GM23248 (cell line): ENCODE data around the gene MTERF4.

Source experiments
- EZH2 ChIP-seq: fragments of 200-600 bp; sonication (generic); IDR thresholded peaks from 2 replicates; pipeline ENCODE4 v1.6.1; 2018; ENCODE audit warnings: antibody characterized with exemption, mild to moderate bottlenecking; ENCODE audit not compliant: insufficient read depth, poor library complexity, severe bottlenecking
- EZH2phosphoT487 ChIP-seq: fragments of 200-600 bp; sonication (generic); IDR thresholded peaks from 2 replicates; pipeline ENCODE4 v1.6.1; 2018; ENCODE audit warnings: antibody characterized with exemption, moderate library complexity, mild to moderate bottlenecking, low read depth; ENCODE audit not compliant: insufficient read depth

DNA sequence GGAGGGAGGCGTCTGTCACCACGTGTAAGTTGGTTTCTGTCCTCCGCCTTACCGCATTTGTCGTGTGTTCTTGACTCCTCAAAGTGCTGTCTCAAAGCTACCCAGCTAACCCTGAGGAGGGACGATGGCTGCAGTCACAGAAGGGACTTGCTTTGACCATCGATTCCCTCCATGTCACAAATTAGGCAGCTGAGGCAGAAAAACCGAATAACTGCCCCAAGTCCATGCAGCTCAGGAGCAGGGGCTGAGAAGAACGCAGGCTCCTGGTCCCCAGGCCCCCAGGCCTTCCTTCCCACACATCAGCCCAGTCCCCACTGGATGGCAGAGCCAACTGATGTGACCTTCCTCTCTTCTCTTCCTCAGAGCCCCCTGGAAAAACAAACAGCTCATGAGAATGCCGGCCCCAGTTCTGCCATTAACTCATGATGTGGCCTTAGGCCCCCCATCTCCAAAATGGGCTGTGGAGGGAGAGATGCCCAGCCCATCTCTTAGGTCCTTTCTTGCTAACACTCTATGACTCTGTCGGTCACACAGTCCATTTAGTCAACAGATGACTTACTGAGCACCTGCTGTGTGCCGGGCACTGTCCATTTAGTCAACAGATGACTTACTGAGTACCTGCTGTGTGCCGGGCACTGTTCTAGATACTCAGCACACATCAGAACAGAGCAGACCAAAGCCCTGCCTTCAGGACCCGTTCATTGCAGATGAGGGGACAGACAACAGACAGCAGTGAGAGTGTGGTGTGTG is 19.6 kb downstream of the MTERF4 start:
- no peak for TF ChIP-seq EZH2
- no peak for TF ChIP-seq EZH2phosphoT487
